Retinal pigment epithelial cell (primary cell): ENCODE results near the gene ANKRD13D.
A peak's percentile ranks its signal among the peaks of the same experiment; 100 is the strongest.

Experiments
- DNase-seq: peaks from one replicate; pipeline ENCODE4 v3.0.0-alpha.2; 2010; ENCODE audit warnings: low read depth
- H3K4me3 ChIP-seq: 2 replicates; pipeline ENCODE4 v1.5.1; 2011; ENCODE audit warnings: mild to moderate bottlenecking, low read length, control low read depth, moderate library complexity
- TF ChIP-seq, protein P1 (sequence below): conservative IDR thresholded peaks from 2 replicates; pipeline ENCODE4 v1.5.1; 2011; ENCODE audit warnings: low read depth, low read length, control low read depth, inconsistent platforms

ANKRD13D gene

GRCh38 chr11:67332081-67332691 lies 43.1 kb downstream of the ANKRD13D start:
- TF ChIP-seq, protein P1, sequence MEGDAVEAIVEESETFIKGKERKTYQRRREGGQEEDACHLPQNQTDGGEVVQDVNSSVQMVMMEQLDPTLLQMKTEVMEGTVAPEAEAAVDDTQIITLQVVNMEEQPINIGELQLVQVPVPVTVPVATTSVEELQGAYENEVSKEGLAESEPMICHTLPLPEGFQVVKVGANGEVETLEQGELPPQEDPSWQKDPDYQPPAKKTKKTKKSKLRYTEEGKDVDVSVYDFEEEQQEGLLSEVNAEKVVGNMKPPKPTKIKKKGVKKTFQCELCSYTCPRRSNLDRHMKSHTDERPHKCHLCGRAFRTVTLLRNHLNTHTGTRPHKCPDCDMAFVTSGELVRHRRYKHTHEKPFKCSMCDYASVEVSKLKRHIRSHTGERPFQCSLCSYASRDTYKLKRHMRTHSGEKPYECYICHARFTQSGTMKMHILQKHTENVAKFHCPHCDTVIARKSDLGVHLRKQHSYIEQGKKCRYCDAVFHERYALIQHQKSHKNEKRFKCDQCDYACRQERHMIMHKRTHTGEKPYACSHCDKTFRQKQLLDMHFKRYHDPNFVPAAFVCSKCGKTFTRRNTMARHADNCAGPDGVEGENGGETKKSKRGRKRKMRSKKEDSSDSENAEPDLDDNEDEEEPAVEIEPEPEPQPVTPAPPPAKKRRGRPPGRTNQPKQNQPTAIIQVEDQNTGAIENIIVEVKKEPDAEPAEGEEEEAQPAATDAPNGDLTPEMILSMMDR: no peak
- H3K4me3 ChIP-seq: no peak overlapping the region
- DNase-seq: no peak

DNA sequence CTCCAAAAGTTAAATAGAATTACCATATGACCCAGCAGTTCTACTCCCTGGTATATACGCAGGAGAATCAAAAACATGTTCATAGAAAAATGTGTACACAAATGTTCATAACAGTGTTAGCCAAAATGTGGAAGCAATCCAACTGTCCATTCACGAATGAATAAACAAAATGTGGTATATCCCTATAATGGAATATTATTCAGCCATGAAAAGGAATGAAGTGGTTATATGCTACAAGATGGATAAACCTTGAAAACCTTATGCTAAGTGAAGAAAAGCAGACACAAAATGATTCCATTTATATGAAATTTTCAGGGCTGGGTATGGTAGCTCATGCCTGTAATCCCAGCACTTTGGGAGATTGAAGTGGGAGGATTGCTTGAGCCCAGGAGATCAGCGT lies 48.2 kb downstream of the ANKRD13D start:
- H3K4me3 ChIP-seq: no peak overlapping the region
- no peak for DNase-seq
- TF ChIP-seq, protein P1: no peak

DNA sequence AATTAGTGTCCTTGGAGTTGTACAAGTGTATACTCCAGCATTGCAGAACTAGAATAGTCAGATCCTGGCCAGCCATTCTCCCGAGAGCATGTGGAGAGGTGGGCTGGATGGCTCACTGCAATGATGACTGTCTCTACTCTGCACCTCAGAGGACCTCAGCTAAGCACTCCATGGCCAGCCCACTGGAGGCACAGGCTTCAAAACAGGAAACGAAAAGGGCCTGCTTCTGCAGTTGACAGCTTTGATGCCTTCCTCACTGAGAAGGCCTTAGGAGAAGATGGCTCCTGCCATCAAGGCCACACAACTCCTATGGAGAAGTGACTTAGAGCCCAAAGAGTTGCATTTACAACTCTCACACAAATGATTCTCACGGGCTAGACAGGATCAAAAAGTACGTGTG lies 55.2 kb downstream of the ANKRD13D start:
- TF ChIP-seq, protein P1: no peak
- H3K4me3 ChIP-seq: no peak overlapping the region
- DNase-seq: no peak

- TF ChIP-seq, protein P1: no peak
- no peak for DNase-seq
- no peak overlapping the region for H3K4me3 ChIP-seq
Observed at GRCh38 chr11:67345247-67345919, 56.3 kb downstream of the ANKRD13D start.

- no peak overlapping the region for H3K4me3 ChIP-seq
- DNase-seq: no peak
- TF ChIP-seq, protein P1: peak; percentile 93
Observed at GRCh38 chr11:67345920-67346819, 57.1 kb downstream of the ANKRD13D start.

DNA sequence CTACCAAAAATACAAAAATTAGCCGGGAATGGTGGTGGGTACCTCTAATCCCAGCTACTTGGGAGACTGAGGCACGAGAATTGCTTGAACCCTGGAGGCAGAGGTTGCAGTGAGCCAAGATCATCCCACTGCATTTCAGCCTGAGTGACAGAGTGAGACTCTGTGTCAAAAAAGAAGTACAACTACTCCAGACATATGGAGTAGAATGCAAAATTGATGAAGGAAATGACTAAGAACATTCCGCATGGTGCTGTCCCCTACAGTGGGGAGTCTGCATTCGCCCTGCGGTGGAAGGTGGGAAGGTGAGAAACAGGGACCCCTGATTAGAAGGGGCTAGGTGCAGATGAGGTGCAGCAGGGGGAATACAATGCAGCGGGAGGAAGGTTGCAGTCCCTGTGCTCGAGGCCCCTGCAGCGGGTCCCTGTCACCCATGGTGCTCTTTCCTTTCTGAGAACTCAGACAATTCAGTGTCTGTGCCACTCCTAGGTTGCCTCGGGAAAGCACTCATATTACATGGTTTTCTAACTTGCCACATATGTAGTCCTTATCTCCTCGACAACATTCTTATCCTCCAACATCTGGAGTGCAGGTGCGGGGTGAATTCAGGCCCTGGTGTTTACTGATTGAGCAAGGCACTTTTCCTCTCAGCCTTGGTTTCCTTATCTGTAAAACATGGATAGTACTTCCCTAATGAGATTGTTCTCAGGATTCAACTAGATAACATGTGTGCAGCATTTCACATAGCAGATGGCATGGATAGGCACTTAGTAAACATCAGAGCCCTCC lies 59.1 kb downstream of the ANKRD13D start:
- DNase-seq: no peak
- TF ChIP-seq, protein P1: no peak
- H3K4me3 ChIP-seq: no peak overlapping the region
